ENCODE measurements around the gene AFM. TPM values are rescaled to one million over a fixed set of nuclear protein-coding genes. Genes with fewer than 3 reads are reported as not detected.

Gene AFM
- total RNA-seq, 1 experiment from 2014 or later = not detected

DNA sequence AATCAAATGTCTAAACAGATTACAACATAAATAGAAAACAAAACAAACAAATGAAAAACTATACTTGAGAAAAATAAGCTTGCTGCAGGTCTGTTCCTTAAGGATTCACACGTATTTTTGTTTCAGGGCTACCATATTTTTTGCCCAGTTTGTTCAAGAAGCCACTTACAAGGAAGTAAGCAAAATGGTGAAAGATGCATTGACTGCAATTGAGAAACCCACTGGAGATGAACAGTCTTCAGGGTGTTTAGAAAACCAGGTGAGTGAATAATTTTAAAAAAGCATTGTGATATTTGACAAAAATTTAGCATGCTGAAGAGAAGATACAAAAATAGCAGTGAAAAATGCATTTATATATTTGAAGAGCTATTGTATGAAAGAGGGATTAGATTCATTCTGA is 43.5 kb upstream of the AFM start:
- CTCF ChIA-PET = interaction anchor here (1.0 to 2.0 kb wide), 3 partner anchors 8 to 97 kb away, joined by 3 to 9 read pairs (median 4); no protein-coding TSS in a partner anchor
- Mint-ChIP-seq H3K4me1 (ENCODE audit: insufficient read depth, unreplicated experiment) (peaks cover 9% of the 10 kb centered on the region), H3K36me3 (ENCODE audit: insufficient read depth, unreplicated experiment) (no peaks in the 10 kb centered on the region), H3K4me3 (ENCODE audit: unreplicated experiment) (no peak overlapping the region), H3K9me3 (ENCODE audit: unreplicated experiment) (no peaks in the 10 kb centered on the region), H3K27me3 (ENCODE audit: insufficient read depth, unreplicated experiment) (peaks cover 51% of the 10 kb centered on the region), H3K27ac (ENCODE audit: low read depth, unreplicated experiment) (no peak overlapping the region)
- intact Hi-C loops (cut with micrococcal nuclease) = no loop called here
- BruUV-seq (replicated peaks) = no TSS peak
- DNase-seq (ENCODE audit: unreplicated experiment) = no peak
- POLR2A ChIA-PET = interaction anchor here (0.6 to 1.6 kb wide), 3 partner anchors 13 to 179 kb away, joined by 3 to 4 read pairs (median 3); no protein-coding TSS in a partner anchor
- TF ChIP-seq, protein P1, sequence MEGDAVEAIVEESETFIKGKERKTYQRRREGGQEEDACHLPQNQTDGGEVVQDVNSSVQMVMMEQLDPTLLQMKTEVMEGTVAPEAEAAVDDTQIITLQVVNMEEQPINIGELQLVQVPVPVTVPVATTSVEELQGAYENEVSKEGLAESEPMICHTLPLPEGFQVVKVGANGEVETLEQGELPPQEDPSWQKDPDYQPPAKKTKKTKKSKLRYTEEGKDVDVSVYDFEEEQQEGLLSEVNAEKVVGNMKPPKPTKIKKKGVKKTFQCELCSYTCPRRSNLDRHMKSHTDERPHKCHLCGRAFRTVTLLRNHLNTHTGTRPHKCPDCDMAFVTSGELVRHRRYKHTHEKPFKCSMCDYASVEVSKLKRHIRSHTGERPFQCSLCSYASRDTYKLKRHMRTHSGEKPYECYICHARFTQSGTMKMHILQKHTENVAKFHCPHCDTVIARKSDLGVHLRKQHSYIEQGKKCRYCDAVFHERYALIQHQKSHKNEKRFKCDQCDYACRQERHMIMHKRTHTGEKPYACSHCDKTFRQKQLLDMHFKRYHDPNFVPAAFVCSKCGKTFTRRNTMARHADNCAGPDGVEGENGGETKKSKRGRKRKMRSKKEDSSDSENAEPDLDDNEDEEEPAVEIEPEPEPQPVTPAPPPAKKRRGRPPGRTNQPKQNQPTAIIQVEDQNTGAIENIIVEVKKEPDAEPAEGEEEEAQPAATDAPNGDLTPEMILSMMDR (IDR thresholded peaks at IDR 0.05; ENCODE audit: unreplicated experiment) = no peak

DNA sequence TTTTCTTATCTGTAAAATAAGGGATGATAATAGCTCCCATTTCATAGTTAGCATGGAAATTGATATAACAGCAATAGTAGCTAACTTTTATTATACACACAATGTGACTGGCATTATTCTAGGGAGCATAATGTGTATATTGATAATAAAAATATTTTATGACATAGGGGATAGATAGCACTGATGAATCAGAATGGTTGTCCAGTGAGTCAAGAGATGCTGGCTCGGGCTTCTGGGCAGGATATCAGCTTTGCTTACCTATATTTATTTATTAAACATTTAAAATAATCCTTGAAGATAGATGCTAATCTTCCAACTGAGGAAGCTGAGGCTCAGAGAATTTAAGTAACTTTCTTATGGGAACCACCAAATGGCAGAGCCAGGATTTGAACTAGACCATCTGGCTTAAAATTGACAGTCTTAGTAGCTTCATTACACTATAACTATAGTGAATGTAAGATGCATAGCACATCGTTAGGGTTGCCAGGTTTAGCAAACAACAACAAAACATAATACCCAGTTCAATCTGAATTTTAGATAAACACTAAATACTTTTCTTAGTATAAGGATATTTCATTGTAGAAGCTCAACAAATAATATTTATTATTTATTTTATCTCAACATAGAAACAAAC is 42.8 kb upstream of the AFM start:
- Mint-ChIP-seq H3K4me1 (ENCODE audit: insufficient read depth, unreplicated experiment) (peaks cover 9% of the 10 kb centered on the region), H3K9me3 (ENCODE audit: unreplicated experiment) (no peaks in the 10 kb centered on the region), H3K36me3 (ENCODE audit: insufficient read depth, unreplicated experiment) (no peaks in the 10 kb centered on the region), H3K27ac (ENCODE audit: low read depth, unreplicated experiment) (no peak overlapping the region), H3K4me3 (ENCODE audit: unreplicated experiment) (no peak overlapping the region), H3K27me3 (ENCODE audit: insufficient read depth, unreplicated experiment) (peaks cover 46% of the 10 kb centered on the region)
- POLR2A ChIA-PET = interaction anchor here (0.8 to 0.9 kb wide), 2 partner anchors 12 to 179 kb away, joined by 3 to 4 read pairs; no protein-coding TSS in a partner anchor
- TF ChIP-seq, protein P1 (IDR thresholded peaks at IDR 0.05; ENCODE audit: unreplicated experiment) = no peak
- BruUV-seq (replicated peaks) = no TSS peak
- no peak for DNase-seq (ENCODE audit: unreplicated experiment)
- intact Hi-C loops (cut with micrococcal nuclease) = no loop called here
- CTCF ChIA-PET = interaction anchor here (1.0 to 2.0 kb wide), 3 partner anchors 8 to 97 kb away, joined by 3 to 9 read pairs (median 4); no protein-coding TSS in a partner anchor

DNA sequence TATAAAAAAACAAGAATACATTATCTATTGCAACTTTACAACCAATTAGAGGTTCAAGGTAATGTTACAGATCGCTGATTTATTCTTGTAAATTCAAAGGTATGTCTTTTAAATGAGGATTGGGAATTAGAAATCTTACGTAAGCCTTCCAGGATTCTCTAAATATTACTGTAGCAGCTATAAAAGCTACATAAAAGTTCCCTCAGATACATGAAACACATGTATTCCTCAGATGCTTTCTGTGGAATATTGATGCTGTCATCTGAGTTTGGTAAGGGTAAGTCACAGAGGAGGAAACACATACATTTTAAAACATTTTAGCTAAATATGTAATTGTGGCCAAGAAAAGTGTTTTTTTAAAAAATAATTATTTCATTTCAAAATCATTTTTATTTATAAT is 42.1 kb upstream of the AFM start:
- TF ChIP-seq, protein P1 (IDR thresholded peaks at IDR 0.05; ENCODE audit: unreplicated experiment) = no peak
- no peak overlapping the region for H3K27ac Mint-ChIP-seq (ENCODE audit: low read depth, unreplicated experiment)
- no peaks in the 10 kb centered on the region for H3K9me3 Mint-ChIP-seq (ENCODE audit: unreplicated experiment)
- DNase-seq (ENCODE audit: unreplicated experiment) = no peak
- no peak overlapping the region for H3K4me3 Mint-ChIP-seq (ENCODE audit: unreplicated experiment)
- peaks cover 46% of the 10 kb centered on the region for H3K27me3 Mint-ChIP-seq (ENCODE audit: insufficient read depth, unreplicated experiment)
- POLR2A ChIA-PET = no interaction called here
- no TSS peak for BruUV-seq (replicated peaks)
- CTCF ChIA-PET = no interaction called here
- H3K4me1 Mint-ChIP-seq (ENCODE audit: insufficient read depth, unreplicated experiment) = peaks cover 9% of the 10 kb centered on the region
- intact Hi-C loops (cut with micrococcal nuclease) = no loop called here
- no peaks in the 10 kb centered on the region for H3K36me3 Mint-ChIP-seq (ENCODE audit: insufficient read depth, unreplicated experiment)

- BruUV-seq (replicated peaks) = no TSS peak
- TF ChIP-seq, protein P1 (IDR thresholded peaks at IDR 0.05; ENCODE audit: unreplicated experiment) = no peak
- ChIA-PET POLR2A (interaction anchor here (0.6 kb wide), 2 partner anchors 181 to 703 kb away, joined by 3 to 4 read pairs; no protein-coding TSS in a partner anchor), CTCF (no interaction called here)
- intact Hi-C loops (cut with micrococcal nuclease) = no loop called here
- no peak overlapping the region for H3K4me3 Mint-ChIP-seq (ENCODE audit: unreplicated experiment)
- no peaks in the 10 kb centered on the region for H3K9me3 Mint-ChIP-seq (ENCODE audit: unreplicated experiment)
- H3K4me1 Mint-ChIP-seq (ENCODE audit: insufficient read depth, unreplicated experiment) = peaks cover 9% of the 10 kb centered on the region
- no peak overlapping the region for H3K27ac Mint-ChIP-seq (ENCODE audit: low read depth, unreplicated experiment)
- no peak for DNase-seq (ENCODE audit: unreplicated experiment)
- peaks cover 46% of the 10 kb centered on the region for H3K27me3 Mint-ChIP-seq (ENCODE audit: insufficient read depth, unreplicated experiment)
- no peaks in the 10 kb centered on the region for H3K36me3 Mint-ChIP-seq (ENCODE audit: insufficient read depth, unreplicated experiment)
These were observed 41.6 kb upstream of the AFM start for GRCh38 chr4:73439991-73440390.

Measured in MCF 10A (cell line).